M059J (cell line): ENCODE data around the gene F7. TPM values are rescaled to one million over a fixed set of nuclear protein-coding genes. Genes with fewer than 3 reads are reported as not detected.

Experiments
- DNase-seq: peaks from one replicate; pipeline ENCODE4 v3.0.0-alpha.2; 2012; ENCODE audit warnings: low read depth
- total RNA-seq: library from RNA; depleted of rRNA; stranded (reverse); fragments of >200 nt; shearing (Covaris generic); gene quantifications from 2 replicates; pipeline ENCODE4 v1.2.3, GENCODE V29; 2014

The F7 gene
- total RNA-seq, 1 experiment from 2014 or later: not detected

GRCh38 chr13:113138792-113139551 is 33.4 kb downstream of the F7 start:
- DNase-seq: no peak

GRCh38 chr13:113139577-113139976 is 34.0 kb downstream of the F7 start:
- DNase-seq: no peak

GRCh38 chr13:113140677-113141600 is 35.3 kb downstream of the F7 start:
- DNase-seq: no peak

- DNase-seq: no peak
Observed at GRCh38 chr13:113141601-113141970, 36.0 kb downstream of the F7 start.

GRCh38 chr13:113142876-113143275 is 37.3 kb downstream of the F7 start:
- DNase-seq: no peak

- no peak for DNase-seq
Observed at GRCh38 chr13:113143466-113144254, 38.1 kb downstream of the F7 start.

GRCh38 chr13:113144255-113144629 is 38.7 kb downstream of the F7 start:
- no peak for DNase-seq

- no peak for DNase-seq
Observed at GRCh38 chr13:113145496-113145895, 39.9 kb downstream of the F7 start.

GRCh38 chr13:113145911-113146598 is 40.5 kb downstream of the F7 start:
- no peak for DNase-seq

- no peak for DNase-seq
Observed at GRCh38 chr13:113146750-113147149, 41.2 kb downstream of the F7 start.

- DNase-seq: no peak
Observed at GRCh38 chr13:113147206-113147605, 41.6 kb downstream of the F7 start.

- DNase-seq: no peak
Observed at GRCh38 chr13:113148407-113148806, 42.8 kb downstream of the F7 start.

- DNase-seq: no peak
Observed at GRCh38 chr13:113148940-113149503, 43.4 kb downstream of the F7 start.

- no peak for DNase-seq
Observed at GRCh38 chr13:113149711-113150549, 44.3 kb downstream of the F7 start.

GRCh38 chr13:113150550-113151365 is 45.2 kb downstream of the F7 start:
- no peak for DNase-seq

GRCh38 chr13:113151745-113152690 is 46.4 kb downstream of the F7 start:
- no peak for DNase-seq

GRCh38 chr13:113152691-113152983 is 47.0 kb downstream of the F7 start:
- no peak for DNase-seq

- no peak for DNase-seq
Observed at GRCh38 chr13:113152984-113153809, 47.6 kb downstream of the F7 start.
